Measurements from ENCODE around the gene COL6A6. TPM values are rescaled to one million over a fixed set of nuclear protein-coding genes. Genes with fewer than 3 reads are reported as not detected.
"Not testable (repeated sequence)": the region's sequence is repeated elsewhere in the genome, so short reads cannot be mapped to it uniquely, and the experiment has no call there.

The COL6A6 gene
- total RNA-seq, 5 donors from 2014 or later (not counting 1 experiment from before 2014, with no cell fraction given): 0.06 TPM; not detected in 4

- Histone ChIP-seq H3K36me3 (ENCODE audit: control insufficient read depth in 2 of 2, extremely low read depth in 1 of 2, insufficient read depth in 1 of 2, low read length in 1 of 2) (no peaks in the 10 kb centered on the region), H3K4me1 (ENCODE audit: control insufficient read depth in 1 of 2, extremely low read depth in 1 of 2, insufficient read depth in 2 of 2, low read length in 2 of 2) (no peaks in the 10 kb centered on the region), H3K4me3 (ENCODE audit: control insufficient read depth in 1 of 2, extremely low read depth in 1 of 2, low read length in 1 of 2) (no peak overlapping the region), H3K27me3 (replicated peaks in 1 of 2; ENCODE audit: control insufficient read depth in 2 of 2, extremely low read depth in 1 of 2, insufficient read depth in 2 of 2, low read length in 1 of 2) (no peaks in the 10 kb centered on the region), H3K27ac (ENCODE audit: low read length) (no peak overlapping the region), H3K9me3 (no peaks in the 10 kb centered on the region)
- ATAC-seq (replicated peaks in 1 of 4): no peak
- CTCF ChIA-PET: no interaction called here
- Mint-ChIP-seq H3K4me3 (no peak overlapping the region), H3K4me1 (no peaks in the 10 kb centered on the region), H3K27me3 (peaks cover 10 to 13% of the 10 kb centered on the region in 2 donors), H3K36me3 (no peaks in the 10 kb centered on the region), H3K9me3 (peaks cover 0 to 5% (median 0%) of the 10 kb centered on the region in 3 donors), H3K27ac (no peak overlapping the region)
- POLR2A ChIA-PET: no interaction called here
- DNase-seq: no peak
- no CpG with 5 or more reads among the region's 3 CpGs for WGBS (ENCODE audit: insufficient coverage)
Measured at GRCh38 chr3:130543322-130543721, 26.3 kb downstream of the COL6A6 start.

GRCh38 chr3:130546920-130547679, 30.1 kb downstream of the COL6A6 start:
- no peak overlapping the region for H3K27ac ChIP-seq (ENCODE audit: low read length)
- POLR2A ChIA-PET: no interaction called here

GRCh38 chr3:130547680-130548065, 30.7 kb downstream of the COL6A6 start:
- H3K27me3 ChIP-seq (replicated peaks in 1 of 2; ENCODE audit: control insufficient read depth in 2 of 2, extremely low read depth in 1 of 2, insufficient read depth in 2 of 2, low read length in 1 of 2); H3K36me3 Mint-ChIP-seq; DNase-seq; ATAC-seq (replicated peaks in 1 of 4); H3K9me3 ChIP-seq; CTCF ChIA-PET; H3K36me3 ChIP-seq (ENCODE audit: control insufficient read depth in 2 of 2, extremely low read depth in 1 of 2, insufficient read depth in 1 of 2, low read length in 1 of 2); H3K27ac Mint-ChIP-seq; H3K4me1 ChIP-seq (ENCODE audit: control insufficient read depth in 1 of 2, extremely low read depth in 1 of 2, insufficient read depth in 2 of 2, low read length in 2 of 2); H3K4me3 Mint-ChIP-seq; H3K27ac ChIP-seq (ENCODE audit: low read length); POLR2A ChIA-PET; H3K4me3 ChIP-seq (ENCODE audit: control insufficient read depth in 1 of 2, extremely low read depth in 1 of 2, low read length in 1 of 2); H3K9me3 Mint-ChIP-seq; H3K4me1 Mint-ChIP-seq: not testable (repeated sequence)
- peaks cover 10 to 13% of the 10 kb centered on the region in 2 donors for H3K27me3 Mint-ChIP-seq
- WGBS (ENCODE audit: insufficient coverage): 95% methylated on average over 3 of the region's 9 CpGs

More at GRCh38 chr3:130546920-130547679, 30.1 kb downstream of the COL6A6 start:
- H3K36me3 Mint-ChIP-seq: no peaks in the 10 kb centered on the region
- Histone ChIP-seq H3K27me3 (replicated peaks in 1 of 2; ENCODE audit: control insufficient read depth in 2 of 2, extremely low read depth in 1 of 2, insufficient read depth in 2 of 2, low read length in 1 of 2) (no peaks in the 10 kb centered on the region), H3K9me3 (no peaks in the 10 kb centered on the region), H3K4me1 (ENCODE audit: control insufficient read depth in 1 of 2, extremely low read depth in 1 of 2, insufficient read depth in 2 of 2, low read length in 2 of 2) (no peaks in the 10 kb centered on the region), H3K36me3 (ENCODE audit: control insufficient read depth in 2 of 2, extremely low read depth in 1 of 2, insufficient read depth in 1 of 2, low read length in 1 of 2) (no peaks in the 10 kb centered on the region), H3K4me3 (ENCODE audit: control insufficient read depth in 1 of 2, extremely low read depth in 1 of 2, low read length in 1 of 2) (no peak overlapping the region)
- peaks cover 0 to 5% (median 0%) of the 10 kb centered on the region in 3 donors for H3K9me3 Mint-ChIP-seq
- ATAC-seq (replicated peaks in 1 of 4) (no peak), DNase-seq (no peak)
- 90% methylated on average over 23 of the region's 29 CpGs for WGBS (ENCODE audit: insufficient coverage)
- no peaks in the 10 kb centered on the region for H3K4me1 Mint-ChIP-seq
- H3K27ac Mint-ChIP-seq: no peak overlapping the region
- CTCF ChIA-PET: no interaction called here
- H3K4me3 Mint-ChIP-seq: no peak overlapping the region
- peaks cover 10 to 13% of the 10 kb centered on the region in 2 donors for H3K27me3 Mint-ChIP-seq

- no peaks in the 10 kb centered on the region for H3K4me1 Mint-ChIP-seq
Measured at GRCh38 chr3:130548356-130548755, 31.4 kb downstream of the COL6A6 start.

GRCh38 chr3:130557336-130558035, 40.5 kb downstream of the COL6A6 start:
- ATAC-seq (replicated peaks in 1 of 4): no peak
- no peak for DNase-seq
- ChIA-PET CTCF (no interaction called here), POLR2A (no interaction called here)
- H3K27me3 ChIP-seq (replicated peaks in 1 of 2; ENCODE audit: control insufficient read depth in 2 of 2, extremely low read depth in 1 of 2, insufficient read depth in 2 of 2, low read length in 1 of 2): peaks cover 0 to 17% of the 10 kb centered on the region in 2 experiments
- peaks cover 0 to 3% (median 0%) of the 10 kb centered on the region in 3 donors for H3K9me3 Mint-ChIP-seq
- H3K36me3 Mint-ChIP-seq: no peaks in the 10 kb centered on the region
- H3K4me1 ChIP-seq (ENCODE audit: control insufficient read depth in 1 of 2, extremely low read depth in 1 of 2, insufficient read depth in 2 of 2, low read length in 2 of 2): no peaks in the 10 kb centered on the region
- no CpG with 5 or more reads among the region's 3 CpGs for WGBS (ENCODE audit: insufficient coverage)
- H3K4me3 ChIP-seq (ENCODE audit: control insufficient read depth in 1 of 2, extremely low read depth in 1 of 2, low read length in 1 of 2): no peak overlapping the region
- no peaks in the 10 kb centered on the region for H3K36me3 ChIP-seq (ENCODE audit: control insufficient read depth in 2 of 2, extremely low read depth in 1 of 2, insufficient read depth in 1 of 2, low read length in 1 of 2)
- H3K27ac ChIP-seq (ENCODE audit: low read length): no peak overlapping the region
- H3K4me1 Mint-ChIP-seq: no peaks in the 10 kb centered on the region
- no peak overlapping the region for H3K27ac Mint-ChIP-seq
- no peak overlapping the region for H3K4me3 Mint-ChIP-seq
- no peaks in the 10 kb centered on the region for H3K9me3 ChIP-seq
- peaks cover 15 to 27% of the 10 kb centered on the region in 2 donors for H3K27me3 Mint-ChIP-seq

More at GRCh38 chr3:130548356-130548755, 31.4 kb downstream of the COL6A6 start:
- Histone ChIP-seq H3K27me3 (replicated peaks in 1 of 2; ENCODE audit: control insufficient read depth in 2 of 2, extremely low read depth in 1 of 2, insufficient read depth in 2 of 2, low read length in 1 of 2) (no peaks in the 10 kb centered on the region), H3K4me3 (ENCODE audit: control insufficient read depth in 1 of 2, extremely low read depth in 1 of 2, low read length in 1 of 2) (no peak overlapping the region), H3K4me1 (ENCODE audit: control insufficient read depth in 1 of 2, extremely low read depth in 1 of 2, insufficient read depth in 2 of 2, low read length in 2 of 2) (no peaks in the 10 kb centered on the region), H3K27ac (ENCODE audit: low read length) (no peak overlapping the region), H3K36me3 (ENCODE audit: control insufficient read depth in 2 of 2, extremely low read depth in 1 of 2, insufficient read depth in 1 of 2, low read length in 1 of 2) (no peaks in the 10 kb centered on the region), H3K9me3 (no peaks in the 10 kb centered on the region)
- ChIA-PET CTCF (no interaction called here), POLR2A (no interaction called here)
- H3K4me3 Mint-ChIP-seq: no peak overlapping the region
- DNase-seq (no peak), ATAC-seq (replicated peaks in 1 of 4) (no peak)
- no peak overlapping the region for H3K27ac Mint-ChIP-seq
- peaks cover 10 to 13% of the 10 kb centered on the region in 2 donors for H3K27me3 Mint-ChIP-seq
- no peaks in the 10 kb centered on the region for H3K36me3 Mint-ChIP-seq
- H3K9me3 Mint-ChIP-seq: peaks cover 0 to 5% (median 0%) of the 10 kb centered on the region in 3 donors
- WGBS (ENCODE audit: insufficient coverage): no CpG with 5 or more reads among the region's 1 CpG

- ChIA-PET CTCF (no interaction called here), POLR2A (interaction anchor here in 1 of 2 donors (1.0 kb wide), 1 partner anchor 38 kb away, joined by 4 read pairs; no protein-coding TSS in a partner anchor)
- H3K4me1 Mint-ChIP-seq: no peaks in the 10 kb centered on the region
Measured at GRCh38 chr3:130558366-130558765, 41.4 kb downstream of the COL6A6 start.

More at GRCh38 chr3:130558366-130558765, 41.4 kb downstream of the COL6A6 start:
- ATAC-seq (replicated peaks in 1 of 4) (no peak), DNase-seq (no peak)
- H3K36me3 Mint-ChIP-seq: no peaks in the 10 kb centered on the region
- no peaks in the 10 kb centered on the region for H3K9me3 ChIP-seq
- H3K27ac ChIP-seq (ENCODE audit: low read length): no peak overlapping the region
- H3K36me3 ChIP-seq (ENCODE audit: control insufficient read depth in 2 of 2, extremely low read depth in 1 of 2, insufficient read depth in 1 of 2, low read length in 1 of 2): no peaks in the 10 kb centered on the region
- peaks cover 0 to 3% (median 0%) of the 10 kb centered on the region in 3 donors for H3K9me3 Mint-ChIP-seq
- no peaks in the 10 kb centered on the region for H3K4me1 ChIP-seq (ENCODE audit: control insufficient read depth in 1 of 2, extremely low read depth in 1 of 2, insufficient read depth in 2 of 2, low read length in 2 of 2)
- no peak overlapping the region for H3K4me3 Mint-ChIP-seq
- no peak overlapping the region for H3K4me3 ChIP-seq (ENCODE audit: control insufficient read depth in 1 of 2, extremely low read depth in 1 of 2, low read length in 1 of 2)
- peaks cover 0 to 20% of the 10 kb centered on the region in 2 experiments for H3K27me3 ChIP-seq (replicated peaks in 1 of 2; ENCODE audit: control insufficient read depth in 2 of 2, extremely low read depth in 1 of 2, insufficient read depth in 2 of 2, low read length in 1 of 2)
- WGBS (ENCODE audit: insufficient coverage): 100% methylated on average over 1 of the region's 4 CpGs
- peaks cover 15 to 29% of the 10 kb centered on the region in 2 donors for H3K27me3 Mint-ChIP-seq
- H3K27ac Mint-ChIP-seq: no peak overlapping the region
